A549 (cell line): ENCODE results near the gene CELF1.

Experiments
- CEBPB ChIP-seq, 2 experiments: fragments of >200 bp in 1 of 2; sonication (Bioruptor Twin) in 1 of 2; formaldehyde crosslinking in 1 of 2; IDR thresholded peaks; 2 replicates each; pipeline ENCODE4 v1.6.1; 2012 to 2016
- CHD2 ChIP-seq: fragments of 150-350 bp; IDR thresholded peaks from 2 replicates; pipeline ENCODE4 v1.6.1; 2014; ENCODE audit warnings: low read length; ENCODE audit not compliant: partially characterized antibody
- NR3C1 ChIP-seq: fragments of >200 bp; sonication (Bioruptor Twin); formaldehyde crosslinking; IDR thresholded peaks from 3 replicates; pipeline ENCODE4 v1.6.1; 2017
- POLR2A ChIP-seq: IDR thresholded peaks from 2 replicates; pipeline ENCODE4 v1.6.1; 2012; ENCODE audit warnings: mild to moderate bottlenecking, low read length
- TF ChIP-seq, protein P1 (sequence below): fragments of >200 bp; sonication (Bioruptor Twin); formaldehyde crosslinking; IDR thresholded peaks from 3 replicates; pipeline ENCODE4 v1.5.1; 2016

- TF ChIP-seq, protein P1, sequence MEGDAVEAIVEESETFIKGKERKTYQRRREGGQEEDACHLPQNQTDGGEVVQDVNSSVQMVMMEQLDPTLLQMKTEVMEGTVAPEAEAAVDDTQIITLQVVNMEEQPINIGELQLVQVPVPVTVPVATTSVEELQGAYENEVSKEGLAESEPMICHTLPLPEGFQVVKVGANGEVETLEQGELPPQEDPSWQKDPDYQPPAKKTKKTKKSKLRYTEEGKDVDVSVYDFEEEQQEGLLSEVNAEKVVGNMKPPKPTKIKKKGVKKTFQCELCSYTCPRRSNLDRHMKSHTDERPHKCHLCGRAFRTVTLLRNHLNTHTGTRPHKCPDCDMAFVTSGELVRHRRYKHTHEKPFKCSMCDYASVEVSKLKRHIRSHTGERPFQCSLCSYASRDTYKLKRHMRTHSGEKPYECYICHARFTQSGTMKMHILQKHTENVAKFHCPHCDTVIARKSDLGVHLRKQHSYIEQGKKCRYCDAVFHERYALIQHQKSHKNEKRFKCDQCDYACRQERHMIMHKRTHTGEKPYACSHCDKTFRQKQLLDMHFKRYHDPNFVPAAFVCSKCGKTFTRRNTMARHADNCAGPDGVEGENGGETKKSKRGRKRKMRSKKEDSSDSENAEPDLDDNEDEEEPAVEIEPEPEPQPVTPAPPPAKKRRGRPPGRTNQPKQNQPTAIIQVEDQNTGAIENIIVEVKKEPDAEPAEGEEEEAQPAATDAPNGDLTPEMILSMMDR = no peak
- no peak for TF ChIP-seq POLR2A
- no peak for TF ChIP-seq NR3C1
- no peak for TF ChIP-seq CHD2
- TF ChIP-seq CEBPB (IDR thresholded peaks at IDR 0.05) = no peak
These were observed 52.8 kb downstream of the CELF1 start for GRCh38 chr11:47500121-47500520.
